ENCODE data around the gene DHRS3.

GRCh38 chr1:12542616-12543592 lies 75.1 kb downstream of the DHRS3 start:
- no peak for TF ChIP-seq CTCF (optimal IDR thresholded peaks at IDR 0.05 in 1 of 3, IDR thresholded peaks at IDR 0.05 in 1 of 3, conservative IDR thresholded peaks at IDR 0.05 in 1 of 3; ENCODE audit: extremely low read depth in 1 of 3, insufficient read depth in 2 of 3, low read length in 3 of 3)
- no peak for TF ChIP-seq EZH2 (IDR thresholded peaks at IDR 0.05; ENCODE audit: low read length)

Measured in keratinocyte (primary cell).